ENCODE data around the gene NLGN4Y.

The NLGN4Y gene

GRCh38 chrY:14523491-14524271 lies 648 bp upstream of the NLGN4Y start:
- TF ChIP-seq CTCF (IDR thresholded peaks at IDR 0.05; ENCODE audit: control insufficient read depth, insufficient read depth, low read depth, low read length, missing control alignments): no peak
- H3K4me3 ChIP-seq (ENCODE audit: control insufficient read depth, low read depth, low read length): no peak overlapping the region
- no peak for DNase-seq (ENCODE audit: low read depth)

- no peak for DNase-seq (ENCODE audit: low read depth)
- H3K4me3 ChIP-seq (ENCODE audit: control insufficient read depth, low read depth, low read length): no peak overlapping the region
- no peak for TF ChIP-seq CTCF (IDR thresholded peaks at IDR 0.05; ENCODE audit: control insufficient read depth, insufficient read depth, low read depth, low read length, missing control alignments)
These were observed 986 bp downstream of the NLGN4Y start for GRCh38 chrY:14525315-14525714.

GRCh38 chrY:14528361-14528760 lies 4.0 kb downstream of the NLGN4Y start:
- TF ChIP-seq CTCF (IDR thresholded peaks at IDR 0.05; ENCODE audit: control insufficient read depth, insufficient read depth, low read depth, low read length, missing control alignments): no peak
- DNase-seq (ENCODE audit: low read depth): no peak
- no peak overlapping the region for H3K4me3 ChIP-seq (ENCODE audit: control insufficient read depth, low read depth, low read length)

- DNase-seq (ENCODE audit: low read depth): no peak
- no peak for TF ChIP-seq CTCF (IDR thresholded peaks at IDR 0.05; ENCODE audit: control insufficient read depth, insufficient read depth, low read depth, low read length, missing control alignments)
These were observed 12.4 kb downstream of the NLGN4Y start for GRCh38 chrY:14536703-14537102.

GRCh38 chrY:14543506-14543905 lies 19.2 kb downstream of the NLGN4Y start:
- no peak for TF ChIP-seq CTCF (IDR thresholded peaks at IDR 0.05; ENCODE audit: control insufficient read depth, insufficient read depth, low read depth, low read length, missing control alignments)
- no peak overlapping the region for H3K4me3 ChIP-seq (ENCODE audit: control insufficient read depth, low read depth, low read length)

More at GRCh38 chrY:14536703-14537102, 12.4 kb downstream of the NLGN4Y start:
- no peak overlapping the region for H3K4me3 ChIP-seq (ENCODE audit: control insufficient read depth, low read depth, low read length)

GRCh38 chrY:14581294-14581693 lies 57.0 kb downstream of the NLGN4Y start:
- TF ChIP-seq CTCF (IDR thresholded peaks at IDR 0.05; ENCODE audit: control insufficient read depth, insufficient read depth, low read depth, low read length, missing control alignments): no peak
- no peak overlapping the region for H3K4me3 ChIP-seq (ENCODE audit: control insufficient read depth, low read depth, low read length)
- DNase-seq (ENCODE audit: low read depth): no peak

More at GRCh38 chrY:14543506-14543905, 19.2 kb downstream of the NLGN4Y start:
- DNase-seq (ENCODE audit: low read depth): no peak
